ENCODE measurements around the gene NKRF. TPM values are rescaled to one million over a fixed set of nuclear protein-coding genes. Genes with fewer than 3 reads are reported as not detected.
"Not testable (repeated sequence)": the region's sequence is repeated elsewhere in the genome, so short reads cannot be mapped to it uniquely, and the experiment has no call there.

The NKRF gene
- total RNA-seq, 1 experiment from 2014 or later, result 22.1 TPM

DNA sequence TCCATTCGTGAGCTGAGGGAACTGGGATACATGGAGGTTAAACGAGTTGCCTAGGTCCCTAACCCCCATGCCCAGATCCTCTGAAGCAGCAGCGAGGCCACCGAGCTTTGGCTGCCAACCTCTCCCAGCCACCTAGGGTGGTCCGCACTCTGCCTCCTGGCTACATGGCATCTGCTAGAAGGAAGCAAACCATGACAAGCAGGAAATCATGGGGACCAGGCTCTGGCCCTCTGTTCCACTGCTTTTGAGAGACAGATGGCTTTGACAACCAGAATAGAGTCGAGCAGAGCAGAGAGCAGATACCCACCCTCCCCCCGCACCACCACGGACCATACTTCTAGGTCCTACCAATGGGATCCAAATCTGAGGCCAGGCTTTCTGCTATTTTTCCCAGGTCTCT, 37.5 kb upstream of the NKRF start:
- Histone ChIP-seq H3K4me1 (ENCODE audit: insufficient read depth, low read length, poor library complexity, severe bottlenecking) (no peaks in the 10 kb centered on the region), H3K4me3 (ENCODE audit: low read depth, low read length, poor library complexity, severe bottlenecking) (no peak overlapping the region), H3K36me3 (ENCODE audit: insufficient read depth, low read length, poor library complexity, severe bottlenecking) (no peaks in the 10 kb centered on the region), H3K27me3 (replicated peaks; ENCODE audit: insufficient read depth, low read depth, low read length, poor library complexity) (no peaks in the 10 kb centered on the region), H3K27ac (ENCODE audit: low read depth, low read length, poor library complexity, severe bottlenecking) (no peak overlapping the region), H3K9me3 (ENCODE audit: low read depth, low read length, poor library complexity, severe bottlenecking) (no peaks in the 10 kb centered on the region)
- POLR2A ChIA-PET (ENCODE audit: low non-redundant PET), result no interaction called here
- DNase-seq (ENCODE audit: low spot score), result no peak
- intact Hi-C loops (cut with micrococcal nuclease; ENCODE audit: unreplicated experiment), result no loop called here
- CTCF ChIA-PET, result no interaction called here
- no peak for TF ChIP-seq EZH2 (IDR thresholded peaks at IDR 0.05; ENCODE audit: borderline replicate concordance, low read depth, low read length, poor library complexity, severe bottlenecking)
- TF ChIP-seq CTCF (conservative IDR thresholded peaks at IDR 0.05; ENCODE audit: low read depth, low read length), result no peak
- no TSS peak for BruUV-seq (replicated peaks)

DNA sequence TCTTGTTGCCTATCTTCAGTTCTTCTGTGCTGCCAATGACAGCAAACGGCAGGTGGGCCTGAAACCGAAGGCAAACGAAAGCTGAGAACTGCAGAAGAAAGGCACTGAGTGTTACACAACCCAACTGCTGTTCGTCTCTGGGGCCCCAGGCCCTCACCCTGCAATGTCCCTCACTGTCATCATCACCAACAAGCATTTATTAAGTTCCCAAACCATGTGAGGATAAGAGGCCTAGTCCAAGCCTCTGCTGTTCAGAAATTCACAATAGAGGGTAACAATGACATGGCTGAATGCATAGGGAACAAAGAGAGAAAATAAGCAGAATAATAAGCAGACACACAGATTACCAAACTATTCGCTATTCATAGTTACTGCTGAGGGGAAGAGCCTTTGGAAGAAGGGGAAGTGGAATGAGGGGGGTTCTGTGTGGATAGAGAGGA, 34.5 kb upstream of the NKRF start:
- intact Hi-C loops (cut with micrococcal nuclease; ENCODE audit: unreplicated experiment), result no loop called here
- DNase-seq (ENCODE audit: low spot score), result no peak
- no peaks in the 10 kb centered on the region for H3K4me1 ChIP-seq (ENCODE audit: insufficient read depth, low read length, poor library complexity, severe bottlenecking)
- BruUV-seq (replicated peaks), result no TSS peak
- no peaks in the 10 kb centered on the region for H3K27me3 ChIP-seq (replicated peaks; ENCODE audit: insufficient read depth, low read depth, low read length, poor library complexity)
- TF ChIP-seq CTCF (conservative IDR thresholded peaks at IDR 0.05; ENCODE audit: low read depth, low read length) (no peak), EZH2 (IDR thresholded peaks at IDR 0.05; ENCODE audit: borderline replicate concordance, low read depth, low read length, poor library complexity, severe bottlenecking) (no peak)
- no peaks in the 10 kb centered on the region for H3K9me3 ChIP-seq (ENCODE audit: low read depth, low read length, poor library complexity, severe bottlenecking)
- no peaks in the 10 kb centered on the region for H3K36me3 ChIP-seq (ENCODE audit: insufficient read depth, low read length, poor library complexity, severe bottlenecking)
- ChIA-PET CTCF (no interaction called here), POLR2A (ENCODE audit: low non-redundant PET) (no interaction called here)
- no peak overlapping the region for H3K27ac ChIP-seq (ENCODE audit: low read depth, low read length, poor library complexity, severe bottlenecking)
- H3K4me3 ChIP-seq (ENCODE audit: low read depth, low read length, poor library complexity, severe bottlenecking), result no peak overlapping the region

GRCh38 chrX:119638725-119639471, 32.7 kb upstream of the NKRF start:
- CTCF ChIA-PET, result no interaction called here
- DNase-seq (ENCODE audit: low spot score), result no peak
- H3K36me3 ChIP-seq (ENCODE audit: insufficient read depth, low read length, poor library complexity, severe bottlenecking), result no peaks in the 10 kb centered on the region
- BruUV-seq (replicated peaks), result TSS peak; percentile 23
- POLR2A ChIA-PET (ENCODE audit: low non-redundant PET), result no interaction called here
- intact Hi-C loops (cut with micrococcal nuclease; ENCODE audit: unreplicated experiment), result no loop called here
- no peak overlapping the region for H3K4me3 ChIP-seq (ENCODE audit: low read depth, low read length, poor library complexity, severe bottlenecking)
- no peaks in the 10 kb centered on the region for H3K9me3 ChIP-seq (ENCODE audit: low read depth, low read length, poor library complexity, severe bottlenecking)
- no peaks in the 10 kb centered on the region for H3K4me1 ChIP-seq (ENCODE audit: insufficient read depth, low read length, poor library complexity, severe bottlenecking)
- H3K27me3 ChIP-seq (replicated peaks; ENCODE audit: insufficient read depth, low read depth, low read length, poor library complexity), result no peaks in the 10 kb centered on the region
- no peak overlapping the region for H3K27ac ChIP-seq (ENCODE audit: low read depth, low read length, poor library complexity, severe bottlenecking)
- TF ChIP-seq CTCF (conservative IDR thresholded peaks at IDR 0.05; ENCODE audit: low read depth, low read length) (no peak), EZH2 (IDR thresholded peaks at IDR 0.05; ENCODE audit: borderline replicate concordance, low read depth, low read length, poor library complexity, severe bottlenecking) (no peak)

DNA sequence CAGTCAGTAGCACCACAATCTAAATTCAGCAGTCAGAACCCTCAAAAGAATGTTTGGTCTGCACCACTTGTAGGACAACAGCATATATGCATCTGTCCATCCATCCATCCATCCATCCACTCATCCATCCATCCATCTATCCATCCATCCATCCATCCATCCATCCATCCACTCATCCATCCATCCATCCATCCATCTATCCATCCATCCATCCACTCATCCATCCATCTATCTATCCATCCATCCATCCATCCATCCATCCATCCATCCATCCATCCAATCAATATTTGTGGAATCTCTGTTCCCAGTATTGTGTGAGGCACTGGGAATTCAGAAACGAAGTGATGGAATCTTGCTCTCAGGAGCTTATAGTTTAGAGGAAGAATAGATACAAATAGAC, 31.2 kb upstream of the NKRF start:
- H3K4me3 ChIP-seq (ENCODE audit: low read depth, low read length, poor library complexity, severe bottlenecking); H3K36me3 ChIP-seq (ENCODE audit: insufficient read depth, low read length, poor library complexity, severe bottlenecking); POLR2A ChIA-PET (ENCODE audit: low non-redundant PET); H3K27ac ChIP-seq (ENCODE audit: low read depth, low read length, poor library complexity, severe bottlenecking); H3K9me3 ChIP-seq (ENCODE audit: low read depth, low read length, poor library complexity, severe bottlenecking); BruUV-seq (replicated peaks); DNase-seq (ENCODE audit: low spot score); H3K4me1 ChIP-seq (ENCODE audit: insufficient read depth, low read length, poor library complexity, severe bottlenecking); intact Hi-C loops (cut with micrococcal nuclease; ENCODE audit: unreplicated experiment); H3K27me3 ChIP-seq (replicated peaks; ENCODE audit: insufficient read depth, low read depth, low read length, poor library complexity): not testable (repeated sequence)
- CTCF ChIA-PET, result interaction anchor here (0.5 kb wide), 1 partner anchor 69 kb away, joined by 3 read pairs; no protein-coding TSS in a partner anchor
